SJCRH30 (cell line): ENCODE data around the gene ELMO1. TPM values are rescaled to one million over a fixed set of nuclear protein-coding genes. Genes with fewer than 3 reads are reported as not detected.

Experiments used
- DNase-seq, 2 experiments: peaks; one replicate each; pipeline ENCODE4 v3.0.0-alpha.2; 2015 to 2020
- H3K27ac ChIP-seq: fragments of 250-450 bp; sonication (Bioruptor Pico); 2 replicates; pipeline ENCODE4 v1.5.1; 2020; ENCODE audit warnings: mild to moderate bottlenecking, moderate library complexity
- H3K27me3 ChIP-seq: fragments of 250-450 bp; sonication (Bioruptor Pico); 2 replicates; pipeline ENCODE4 v1.5.1; 2020; ENCODE audit warnings: mild to moderate bottlenecking, moderate library complexity
- H3K36me3 ChIP-seq: fragments of 250-450 bp; sonication (Bioruptor Pico); 2 replicates; pipeline ENCODE4 v1.5.1; 2020; ENCODE audit warnings: mild to moderate bottlenecking, moderate library complexity
- H3K4me1 ChIP-seq: fragments of 250-450 bp; sonication (Bioruptor Pico); 2 replicates; pipeline ENCODE4 v1.5.1; 2020; ENCODE audit warnings: mild to moderate bottlenecking, moderate library complexity
- H3K4me3 ChIP-seq: fragments of 250-450 bp; sonication (Bioruptor Pico); 2 replicates; pipeline ENCODE4 v1.5.1; 2020; ENCODE audit warnings: mild to moderate bottlenecking, moderate library complexity
- H3K9me3 ChIP-seq: fragments of 250-450 bp; sonication (Bioruptor Pico); replicated peaks from 2 replicates; pipeline ENCODE4 v1.5.1; 2020; ENCODE audit warnings: mild to moderate bottlenecking, moderate library complexity
- total RNA-seq: library from RNA; depleted of rRNA; stranded (reverse); fragments of >200 nt; shearing (Covaris generic); gene quantifications from 2 replicates; pipeline ENCODE4 v1.2.3, GENCODE V29; 2014

The ELMO1 gene
- total RNA-seq, 1 experiment from 2014 or later, result 67.2 TPM

- H3K27me3 ChIP-seq, result no peaks in the 10 kb centered on the region
- no peaks in the 10 kb centered on the region for H3K36me3 ChIP-seq
Measured at GRCh38 chr7:36941359-36941758, 507.3 kb downstream of the ELMO1 start.

GRCh38 chr7:36939816-36940215 lies 508.8 kb downstream of the ELMO1 start:
- H3K4me1 ChIP-seq, result peaks cover 7% of the 10 kb centered on the region
- H3K4me3 ChIP-seq, result no peak overlapping the region
- H3K9me3 ChIP-seq, result peaks cover 49% of the 10 kb centered on the region
- H3K27ac ChIP-seq, result no peak overlapping the region
- H3K36me3 ChIP-seq, result no peaks in the 10 kb centered on the region
- DNase-seq, result no peak
- H3K27me3 ChIP-seq, result no peaks in the 10 kb centered on the region

More at GRCh38 chr7:36941359-36941758, 507.3 kb downstream of the ELMO1 start:
- Histone ChIP-seq H3K4me1 (peaks cover 20% of the 10 kb centered on the region), H3K27ac (no peak overlapping the region), H3K4me3 (no peak overlapping the region), H3K9me3 (peaks cover 40% of the 10 kb centered on the region)
- no peak for DNase-seq

- H3K27me3 ChIP-seq, result no peaks in the 10 kb centered on the region
- H3K4me3 ChIP-seq, result no peak overlapping the region
Measured at GRCh38 chr7:36937754-36938563, 510.7 kb downstream of the ELMO1 start.

GRCh38 chr7:36931892-36932291 lies 516.8 kb downstream of the ELMO1 start:
- Histone ChIP-seq H3K4me3 (no peak overlapping the region), H3K4me1 (no peaks in the 10 kb centered on the region), H3K27ac (no peak overlapping the region), H3K9me3 (peaks cover 14% of the 10 kb centered on the region), H3K27me3 (no peaks in the 10 kb centered on the region), H3K36me3 (no peaks in the 10 kb centered on the region)
- DNase-seq, result no peak

More at GRCh38 chr7:36937754-36938563, 510.7 kb downstream of the ELMO1 start:
- Histone ChIP-seq H3K4me1 (no peaks in the 10 kb centered on the region; the same call in 1 of the 2 replicates), H3K9me3 (peaks cover 44% of the 10 kb centered on the region), H3K27ac (no peak overlapping the region), H3K36me3 (no peaks in the 10 kb centered on the region)
- DNase-seq, result no peak

DNA sequence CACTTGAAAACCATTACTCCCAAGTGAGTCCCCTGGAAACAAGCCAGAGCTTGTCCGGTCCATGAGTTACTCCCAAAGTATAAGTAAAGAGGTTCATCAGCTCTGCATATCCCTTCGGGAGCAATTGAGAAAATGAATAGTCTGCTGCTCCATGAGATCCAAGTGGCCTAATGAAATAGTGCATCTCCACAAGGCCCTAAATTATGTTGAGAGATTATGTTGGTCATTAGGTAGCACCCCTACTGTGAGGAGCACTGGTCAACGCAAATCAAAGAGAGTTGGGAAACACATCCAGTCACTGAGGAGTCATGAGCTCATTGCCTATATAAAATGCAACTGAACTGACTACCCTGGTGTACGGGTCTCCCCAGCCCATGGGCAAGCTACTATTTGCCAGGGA lies 518.9 kb downstream of the ELMO1 start:
- H3K27ac ChIP-seq, result no peak overlapping the region
- H3K4me3 ChIP-seq, result no peak overlapping the region
- no peak for DNase-seq
- no peaks in the 10 kb centered on the region for H3K27me3 ChIP-seq
- no peaks in the 10 kb centered on the region for H3K9me3 ChIP-seq
- no peaks in the 10 kb centered on the region; the same call in 1 of the 2 replicates for H3K36me3 ChIP-seq
- no peaks in the 10 kb centered on the region for H3K4me1 ChIP-seq

DNA sequence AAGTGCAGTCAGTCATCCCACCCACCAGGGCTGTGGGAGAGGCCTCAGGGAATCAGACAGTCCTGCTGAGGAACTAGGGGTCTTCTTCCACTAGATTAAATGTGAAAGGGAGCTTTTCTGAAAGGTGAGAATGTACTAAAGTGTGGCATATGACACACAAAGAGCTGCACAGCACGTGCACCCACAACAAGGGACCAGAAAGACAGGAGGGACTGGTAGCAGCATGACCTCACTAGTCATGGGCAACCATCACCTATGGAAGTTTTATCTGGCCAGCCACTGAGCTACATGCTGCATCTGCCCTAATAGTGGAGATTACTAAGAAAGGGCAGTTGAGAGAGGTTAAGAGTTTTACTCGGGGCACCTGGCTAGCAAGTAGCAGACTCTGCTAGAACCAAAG lies 519.9 kb downstream of the ELMO1 start:
- Histone ChIP-seq H3K4me1 (no peaks in the 10 kb centered on the region), H3K27me3 (no peaks in the 10 kb centered on the region), H3K9me3 (no peaks in the 10 kb centered on the region), H3K4me3 (no peak overlapping the region), H3K36me3 (no peaks in the 10 kb centered on the region; the same call in 1 of the 2 replicates), H3K27ac (no peak overlapping the region)
- no peak for DNase-seq

DNA sequence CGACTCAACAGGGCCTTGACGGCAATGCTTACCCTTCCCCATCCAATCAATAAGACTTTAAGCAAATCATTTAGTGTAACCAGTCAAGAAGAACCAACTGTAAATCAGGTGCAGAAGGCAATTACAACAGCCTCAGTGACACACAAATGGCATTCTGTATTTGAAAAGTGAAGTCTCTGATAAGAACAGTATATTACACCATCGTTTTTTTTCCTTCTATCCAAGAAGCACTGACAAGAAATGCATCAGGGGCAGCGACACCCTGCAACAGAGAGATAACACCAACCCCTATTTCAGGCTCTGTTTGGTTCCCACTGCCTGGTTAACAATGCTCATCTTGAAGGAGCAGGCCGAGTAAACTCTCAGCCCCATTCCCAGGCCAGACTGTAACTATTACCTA lies 520.4 kb downstream of the ELMO1 start:
- H3K36me3 ChIP-seq, result no peaks in the 10 kb centered on the region; the same call in 1 of the 2 replicates
- no peak for DNase-seq
- no peaks in the 10 kb centered on the region for H3K27me3 ChIP-seq
- H3K4me3 ChIP-seq, result no peak overlapping the region
- no peaks in the 10 kb centered on the region for H3K4me1 ChIP-seq
- no peaks in the 10 kb centered on the region for H3K9me3 ChIP-seq
- no peak overlapping the region for H3K27ac ChIP-seq

- H3K4me1 ChIP-seq, result no peaks in the 10 kb centered on the region
- no peaks in the 10 kb centered on the region; the same call in 1 of the 2 replicates for H3K36me3 ChIP-seq
- no peaks in the 10 kb centered on the region for H3K9me3 ChIP-seq
- no peak overlapping the region for H3K27ac ChIP-seq
- H3K27me3 ChIP-seq, result no peaks in the 10 kb centered on the region
- no peak overlapping the region for H3K4me3 ChIP-seq
- no peak for DNase-seq
Measured at GRCh38 chr7:36925691-36926090, 523.0 kb downstream of the ELMO1 start.

DNA sequence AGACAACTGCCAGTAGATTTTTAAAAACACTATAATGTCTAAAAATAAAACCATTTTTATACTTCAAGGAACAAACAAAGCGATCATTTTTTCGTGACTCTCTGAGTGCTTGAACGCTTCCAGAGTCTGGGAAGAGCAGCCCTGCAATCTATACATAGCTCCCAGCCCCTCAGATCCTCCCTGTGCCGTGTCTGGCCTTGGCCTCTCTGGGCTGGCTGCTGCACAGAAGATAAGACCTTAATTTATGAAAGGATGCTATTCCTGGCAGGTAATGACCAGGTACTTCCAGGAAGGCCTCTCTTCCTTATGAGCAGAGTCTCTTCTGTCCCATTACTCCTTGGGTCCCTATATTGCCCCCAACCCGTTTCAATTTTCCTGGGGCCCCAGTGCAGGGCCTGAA lies 523.5 kb downstream of the ELMO1 start:
- no peaks in the 10 kb centered on the region for H3K4me1 ChIP-seq
- no peaks in the 10 kb centered on the region for H3K9me3 ChIP-seq
- no peak overlapping the region for H3K4me3 ChIP-seq
- no peaks in the 10 kb centered on the region for H3K27me3 ChIP-seq
- DNase-seq, result no peak
- H3K27ac ChIP-seq, result no peak overlapping the region
- no peaks in the 10 kb centered on the region; the same call in 1 of the 2 replicates for H3K36me3 ChIP-seq

DNA sequence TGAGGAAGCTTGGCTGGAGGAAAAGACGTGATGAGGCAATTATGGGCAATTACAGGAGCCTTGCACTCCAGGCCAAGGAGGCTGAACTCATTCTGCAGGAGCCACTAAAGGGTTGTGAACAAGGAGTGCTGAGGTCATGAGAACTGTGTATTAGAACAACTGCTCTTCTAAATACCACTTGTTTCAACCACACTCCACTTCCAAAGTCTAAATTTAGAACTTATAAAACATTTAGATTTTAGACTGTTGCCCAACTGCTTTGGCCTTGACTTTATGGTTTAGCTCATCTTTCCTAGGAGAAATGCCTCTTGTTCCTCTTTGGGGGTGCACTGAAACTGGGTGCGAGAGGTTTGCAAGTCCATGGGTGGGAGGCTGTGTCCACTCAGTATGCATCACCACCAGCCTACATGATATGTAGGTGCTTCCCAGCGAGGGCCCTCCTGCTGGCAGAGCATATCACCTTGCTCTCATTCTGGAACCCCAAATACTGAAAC lies 524.7 kb downstream of the ELMO1 start:
- Histone ChIP-seq H3K4me1 (no peaks in the 10 kb centered on the region), H3K27me3 (no peaks in the 10 kb centered on the region), H3K27ac (no peak overlapping the region), H3K36me3 (no peaks in the 10 kb centered on the region; the same call in 1 of the 2 replicates), H3K9me3 (no peaks in the 10 kb centered on the region), H3K4me3 (no peak overlapping the region)
- DNase-seq, result no peak

GRCh38 chr7:36923185-36923584 lies 525.5 kb downstream of the ELMO1 start:
- Histone ChIP-seq H3K36me3 (no peaks in the 10 kb centered on the region; the same call in 1 of the 2 replicates), H3K27me3 (no peaks in the 10 kb centered on the region), H3K4me1 (no peaks in the 10 kb centered on the region), H3K27ac (no peak overlapping the region), H3K4me3 (no peak overlapping the region), H3K9me3 (no peaks in the 10 kb centered on the region)
- DNase-seq, result no peak

- Histone ChIP-seq H3K4me1 (no peaks in the 10 kb centered on the region), H3K36me3 (no peaks in the 10 kb centered on the region), H3K9me3 (no peaks in the 10 kb centered on the region), H3K27ac (no peak overlapping the region), H3K27me3 (no peaks in the 10 kb centered on the region), H3K4me3 (no peak overlapping the region)
- DNase-seq, result no peak
Measured at GRCh38 chr7:36920433-36920832, 528.2 kb downstream of the ELMO1 start.

DNA sequence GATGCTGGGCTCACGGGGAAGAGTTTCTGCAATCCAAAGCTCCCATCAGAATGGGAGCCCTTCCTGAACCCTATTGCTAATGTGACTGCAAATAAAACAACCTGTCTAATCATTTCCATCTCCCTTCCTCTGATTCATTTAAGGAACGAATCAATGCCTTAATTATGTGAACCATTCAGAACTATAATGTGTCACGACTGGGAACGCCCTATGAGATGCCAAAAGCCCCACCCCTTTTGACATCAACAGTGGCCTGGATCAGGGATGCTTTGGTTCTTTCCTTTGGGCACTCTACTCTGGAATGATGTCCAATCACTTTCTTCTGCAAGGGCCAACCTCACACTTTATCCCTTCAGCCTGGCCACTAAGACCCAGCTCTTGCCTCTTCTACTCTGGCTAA lies 528.9 kb downstream of the ELMO1 start:
- Histone ChIP-seq H3K27ac (no peak overlapping the region), H3K4me1 (no peaks in the 10 kb centered on the region), H3K27me3 (no peaks in the 10 kb centered on the region), H3K9me3 (no peaks in the 10 kb centered on the region), H3K4me3 (no peak overlapping the region), H3K36me3 (no peaks in the 10 kb centered on the region)
- DNase-seq, result no peak

DNA sequence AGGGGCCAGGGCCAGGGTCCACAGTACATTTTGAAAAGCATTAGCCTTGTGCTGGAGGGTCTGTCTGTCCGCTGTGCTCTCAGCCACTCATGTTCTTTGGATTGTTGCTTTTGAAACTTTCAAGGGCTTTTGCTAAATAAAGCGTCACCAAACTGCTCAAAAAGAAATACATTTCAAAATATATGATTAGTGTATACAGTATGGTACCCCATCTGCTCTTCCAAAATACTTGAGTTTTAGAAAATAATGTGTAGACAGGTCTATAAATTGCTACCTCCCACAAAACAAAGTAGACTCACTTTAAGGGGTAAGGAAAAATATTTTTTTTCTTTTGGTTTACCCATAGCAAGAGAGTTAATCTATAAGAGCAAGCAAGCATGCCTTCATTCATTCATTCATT lies 530.1 kb downstream of the ELMO1 start:
- DNase-seq, result no peak
- Histone ChIP-seq H3K4me3 (no peak overlapping the region), H3K4me1 (no peaks in the 10 kb centered on the region), H3K36me3 (no peaks in the 10 kb centered on the region), H3K27me3 (no peaks in the 10 kb centered on the region), H3K9me3 (no peaks in the 10 kb centered on the region), H3K27ac (no peak overlapping the region)

GRCh38 chr7:36916619-36917018 lies 532.0 kb downstream of the ELMO1 start:
- Histone ChIP-seq H3K4me3 (no peak overlapping the region), H3K9me3 (no peaks in the 10 kb centered on the region), H3K4me1 (no peaks in the 10 kb centered on the region), H3K36me3 (peaks cover 4% of the 10 kb centered on the region; the same call in 1 of the 2 replicates), H3K27ac (no peak overlapping the region), H3K27me3 (no peaks in the 10 kb centered on the region)
- no peak for DNase-seq
